HepG2 (cell line): ENCODE data around the gene GNG7. TPM values are rescaled to one million over a fixed set of nuclear protein-coding genes. Genes with fewer than 3 reads are reported as not detected.

Experiments used
- CHD2 ChIP-seq: IDR thresholded peaks from 2 replicates; pipeline ENCODE4 v1.6.1; 2011; ENCODE audit warnings: low read depth, low read length, improper control_type of control experiment
- KDM1A ChIP-seq: IDR thresholded peaks from 2 replicates; pipeline ENCODE4 v1.6.1; 2016; ENCODE audit warnings: missing compliant biosample characterization
- MTERF4 ChIP-seq: sonication (generic); formaldehyde crosslinking; IDR thresholded peaks from 2 replicates; pipeline ENCODE4 v1.8.0; 2023; ENCODE audit warnings: mild to moderate bottlenecking, missing genetic modification reagents
- RBAK ChIP-seq: sonication (generic); formaldehyde crosslinking; IDR thresholded peaks from 2 replicates; pipeline ENCODE4 v1.5.1; 2020; ENCODE audit warnings: mild to moderate bottlenecking, missing genetic modification reagents
- ZBTB33 ChIP-seq: sonication (generic); formaldehyde crosslinking; IDR thresholded peaks from 2 replicates; pipeline ENCODE4 v1.4.0; 2020; ENCODE audit warnings: missing genetic modification reagents
- ZHX2 ChIP-seq, 2 experiments: sonication (generic) in 1 of 2; formaldehyde crosslinking in 1 of 2; IDR thresholded peaks; 2 replicates each; pipeline versions ENCODE4 v1.6.1 to v1.9.0; 2014 to 2022; ENCODE audit warnings: antibody characterized with exemption in 1 of 2, borderline replicate concordance in 1 of 2, inconsistent platforms in 1 of 2, low read depth in 1 of 2, missing genetic modification reagents in 1 of 2
- ZMYM3 ChIP-seq: sonication (generic); formaldehyde crosslinking; IDR thresholded peaks from 2 replicates; pipeline ENCODE4 v1.5.1; 2020; ENCODE audit warnings: mild to moderate bottlenecking, missing genetic modification reagents
- ZNF280D ChIP-seq: sonication (generic); formaldehyde crosslinking; IDR thresholded peaks from 2 replicates; pipeline ENCODE4 v1.5.1; 2020; ENCODE audit warnings: mild to moderate bottlenecking, missing genetic modification reagents
- ZNF552 ChIP-seq: sonication (generic); formaldehyde crosslinking; IDR thresholded peaks from 2 replicates; pipeline ENCODE4 v1.9.0; 2022; ENCODE audit warnings: missing genetic modification reagents, mild to moderate bottlenecking, borderline replicate concordance
- ZNF709 ChIP-seq: sonication (generic); formaldehyde crosslinking; IDR thresholded peaks from 2 replicates; pipeline ENCODE4 v1.5.0; 2020; ENCODE audit warnings: mild to moderate bottlenecking, missing genetic modification reagents
- polyA plus RNA-seq, 8 experiments: library from polyadenylated mRNA; depleted of rRNA in 3 of 8; stranded (reverse) in 7 of 8; unstranded in 1 of 8; fragments of >200 nt; fragmentation: Illumina TruSeq in 4 of 8; extraction: Trizol in 4 of 8; gene quantifications; 2 replicates each; pipeline versions ENCODE4 v1.2.1 to v1.2.3, GENCODE V29; 2011 to 2016; ENCODE audit warnings: low read depth in 4 of 8, missing spikeins in 1 of 8, mixed read lengths in 1 of 8; ENCODE audit not compliant: insufficient read depth in 1 of 8
- total RNA-seq, 5 experiments: library from RNA; depleted of rRNA; stranded (reverse); fragments of >200 nt; fragmentation: Illumina TruSeq; extraction: Trizol; gene quantifications; 2 replicates each; pipeline ENCODE4 v1.2.3, GENCODE V29; 2016; ENCODE audit warnings: low read depth in 1 of 5

The GNG7 gene
- total and polyA plus RNA-seq, 2 of the 13 experiments (the other 11 are each of a cell fraction or from before 2014, with no cell fraction given) = 1.4 to 3.3 TPM

GRCh38 chr19:2627855-2628254, 74.6 kb downstream of the GNG7 start (continued):
- TF ChIP-seq ZHX2 (IDR thresholded peaks at IDR 0.05; ENCODE audit: low read depth) (no peak), ZHX2 (CRISPR knock-in tag; IDR thresholded peaks at IDR 0.05; ENCODE audit: borderline replicate concordance) (no peak), RBAK (CRISPR knock-in tag) (peak; percentile 100), ZBTB33 (CRISPR knock-in tag) (0 out of 2 replicates have a peak, but pooled peaks have one; percentile 40), ZNF552 (no peak), KDM1A (CRISPR knock-in tag) (peak; percentile 92), CHD2 (no peak), ZNF280D (peak; percentile 74; the same call in 1 of the 2 replicates), ZNF709 (CRISPR knock-in tag) (0 out of 2 replicates have a peak, but pooled peaks have one; percentile 36), ZMYM3 (CRISPR knock-in tag) (peak; percentile 83), MTERF4 (0 out of 2 replicates have a peak, but pooled peaks have one; percentile 32)
